GM12878 (cell line): ENCODE data around the gene TM4SF1. TPM values are rescaled to one million over a fixed set of nuclear protein-coding genes. Genes with fewer than 3 reads are reported as not detected.

ENCODE experiments used
- ATAC-seq: fragments of 200-7000 bp; cut with Tn5 transposase; 3 replicates; pipeline ENCODE4 v1.9.1; 2020; ENCODE audit warnings: mild to moderate bottlenecking, moderate library complexity
- BruUV-seq: library from RNA; stranded (reverse); fragments of 400-500 nt; replicated peaks from 2 replicates; lab custom pipeline; 2021; lab: Mats Ljungman, UMichigan
- CTCF ChIA-PET: fragments of 300-600 bp; sonication (Branson Sonifier 250); formaldehyde crosslinking; extraction: SDS; loops from one replicate; lab custom pipeline; 2021; ENCODE audit warnings: inconsistent platforms; lab: Yijun Ruan, JAX
- POLR2A ChIA-PET: fragments of 350-600 bp; formaldehyde crosslinking; extraction: SDS; loops from one replicate; lab custom pipeline; 2021; ENCODE audit warnings: inconsistent platforms; lab: Charles Lee
- RAD21 ChIA-PET: fragments of 300-600 bp; sonication (Branson Sonifier 250); formaldehyde crosslinking; loops from one replicate; lab custom pipeline; 2023; ENCODE audit warnings: antibody characterized with exemption; ENCODE audit not compliant: unreplicated experiment; lab: Charles Lee
- SMC1A ChIA-PET: fragments of 300-600 bp; sonication (Branson Sonifier 250); formaldehyde crosslinking; loops from one replicate; lab custom pipeline; 2023; ENCODE audit not compliant: unreplicated experiment, uncharacterized antibody; lab: Charles Lee
- DNase-seq: peaks from one replicate; pipeline ENCODE4 v3.0.0-alpha.2; 2011; ENCODE audit warnings: low read depth, low spot score
- FAIRE-seq: peaks from 3 replicates; lab custom pipeline; 2011; peaks lifted over from hg19 to GRCh38; lab: Jason Lieb, UNC
- H2AFZ ChIP-seq: 2 replicates; pipeline ENCODE4 v1.6.0; 2011; ENCODE audit warnings: low read depth, low read length, control low read depth; ENCODE audit not compliant: control insufficient read depth
- H3K27ac ChIP-seq: 2 replicates; pipeline ENCODE4 v1.5.1; 2011; ENCODE audit warnings: control low read depth; ENCODE audit not compliant: control insufficient read depth, insufficient read depth
- H3K27me3 ChIP-seq, 2 experiments: replicated peaks in 1 of 2; 2 replicates each; pipeline versions ENCODE4 v1.6.0 to v1.6.1; 2011; ENCODE audit warnings: low read length in 1 of 2; ENCODE audit not compliant: control insufficient read depth in 2 of 2, insufficient read depth in 2 of 2
- H3K36me3 ChIP-seq, 2 experiments: 2 replicates each; pipeline ENCODE4 v1.5.1; 2011; ENCODE audit warnings: low read length in 1 of 2; ENCODE audit not compliant: control insufficient read depth in 2 of 2, insufficient read depth in 2 of 2
- H3K4me1 ChIP-seq: 2 replicates; pipeline ENCODE4 v1.6.1; 2011; ENCODE audit warnings: mild to moderate bottlenecking, low read length, moderate library complexity, mixed read lengths; ENCODE audit not compliant: control insufficient read depth, insufficient read depth
- H3K4me2 ChIP-seq: 2 replicates; pipeline ENCODE4 v1.6.0; 2011; ENCODE audit warnings: control low read depth; ENCODE audit not compliant: control insufficient read depth, insufficient read depth
- H3K4me3 ChIP-seq: fragments of 200-600 bp; sonication (generic); 2 replicates; pipeline ENCODE4 v1.5.1; 2016
- H3K79me2 ChIP-seq: 2 replicates; pipeline ENCODE4 v1.6.0; 2011; ENCODE audit warnings: low read length; ENCODE audit not compliant: control insufficient read depth, insufficient read depth
- H3K9ac ChIP-seq: 2 replicates; pipeline ENCODE4 v1.8.0; 2011; ENCODE audit warnings: low read length, control low read depth, mixed read lengths; ENCODE audit not compliant: control insufficient read depth, insufficient read depth
- H3K9me3 ChIP-seq: replicated peaks from 3 replicates; pipeline ENCODE4 v1.5.1; 2011; ENCODE audit warnings: mild to moderate bottlenecking, low read length; ENCODE audit not compliant: control insufficient read depth, insufficient read depth
- H4K20me1 ChIP-seq: 2 replicates; pipeline ENCODE4 v1.6.0; 2011; ENCODE audit not compliant: control insufficient read depth, insufficient read depth
- KAT2A ChIP-seq: conservative IDR thresholded peaks from 2 replicates; pipeline ENCODE4 v1.6.1; 2011; ENCODE audit warnings: low read depth, low read length; ENCODE audit not compliant: control insufficient read depth
- MTA3 ChIP-seq: IDR thresholded peaks from 2 replicates; pipeline ENCODE4 v1.6.1; 2012; ENCODE audit warnings: low read length, inconsistent platforms, borderline replicate concordance
- NFYB ChIP-seq: IDR thresholded peaks from 2 replicates; pipeline ENCODE4 v1.6.1; 2011; ENCODE audit warnings: low read depth, mild to moderate bottlenecking, low read length, improper control_type of control experiment, moderate library complexity; ENCODE audit not compliant: insufficient read depth
- TCF12 ChIP-seq: IDR thresholded peaks from 2 replicates; pipeline ENCODE4 v1.6.1; 2011; ENCODE audit warnings: low read depth, mild to moderate bottlenecking, low read length
- WGBS: methylation state at CpG from one replicate; pipeline ENCODE4 v1.1.6; 2016; ENCODE audit warnings: low lambda C conversion rate; ENCODE audit not compliant: insufficient replicate concordance, insufficient coverage; ENCODE audit errors: missing lambda C conversion rate; 5-methylcytosine and 5-hydroxymethylcytosine counted together
- in situ Hi-C: fragments of 300-500 bp; cut with MboI; formaldehyde crosslinking; loops from 9 replicates; pipeline ENCODE4 v1.14.3; 2018; ENCODE audit warnings: mixed read lengths
- intact Hi-C: fragments of 100-400 bp; cut with micrococcal nuclease; formaldehyde crosslinking; loops from one replicate; pipeline ENCODE4 v1.14.2; 2022; ENCODE audit not compliant: unreplicated experiment
- polyA plus RNA-seq, 11 experiments: library from polyadenylated mRNA; depleted of rRNA in 4 of 11; unstranded in 6 of 11; stranded (reverse) in 5 of 11; fragments of >200 nt; fragmentation: Nextera tagmentation in 4 of 11; fragmentation: Illumina TruSeq in 1 of 11; extraction: Ambion mirVana in 4 of 11; extraction: Trizol in 1 of 11; gene quantifications; 1 replicate in 1 of 11; 2 replicates in 10 of 11; pipeline versions ENCODE4 v1.2.1 to v1.2.3, GENCODE V29; 2011 to 2016; ENCODE audit warnings: inconsistent platforms in 2 of 11, missing spikeins in 2 of 11, low read depth in 1 of 11
- total RNA-seq, 4 experiments: library from RNA; depleted of rRNA in 3 of 4; stranded (reverse); fragments of >200 nt in 3 of 4; fragmentation: Illumina TruSeq in 1 of 4; extraction: Trizol in 1 of 4; gene quantifications; 2 replicates each; pipeline versions ENCODE4 v1.2.1 to v1.2.3, GENCODE V29; 2013 to 2021
- TF ChIP-seq, protein P1 (sequence below): fragments of 450-650 bp; IDR thresholded peaks from 2 replicates; pipeline ENCODE4 v1.6.1; 2017; ENCODE audit warnings: borderline replicate concordance

Gene TM4SF1
- total and polyA plus RNA-seq, 10 of the 15 experiments (the other 5 are each of a cell fraction or from before 2014, with no cell fraction given), result 0.05 to 1.2 TPM; not detected in 8

DNA sequence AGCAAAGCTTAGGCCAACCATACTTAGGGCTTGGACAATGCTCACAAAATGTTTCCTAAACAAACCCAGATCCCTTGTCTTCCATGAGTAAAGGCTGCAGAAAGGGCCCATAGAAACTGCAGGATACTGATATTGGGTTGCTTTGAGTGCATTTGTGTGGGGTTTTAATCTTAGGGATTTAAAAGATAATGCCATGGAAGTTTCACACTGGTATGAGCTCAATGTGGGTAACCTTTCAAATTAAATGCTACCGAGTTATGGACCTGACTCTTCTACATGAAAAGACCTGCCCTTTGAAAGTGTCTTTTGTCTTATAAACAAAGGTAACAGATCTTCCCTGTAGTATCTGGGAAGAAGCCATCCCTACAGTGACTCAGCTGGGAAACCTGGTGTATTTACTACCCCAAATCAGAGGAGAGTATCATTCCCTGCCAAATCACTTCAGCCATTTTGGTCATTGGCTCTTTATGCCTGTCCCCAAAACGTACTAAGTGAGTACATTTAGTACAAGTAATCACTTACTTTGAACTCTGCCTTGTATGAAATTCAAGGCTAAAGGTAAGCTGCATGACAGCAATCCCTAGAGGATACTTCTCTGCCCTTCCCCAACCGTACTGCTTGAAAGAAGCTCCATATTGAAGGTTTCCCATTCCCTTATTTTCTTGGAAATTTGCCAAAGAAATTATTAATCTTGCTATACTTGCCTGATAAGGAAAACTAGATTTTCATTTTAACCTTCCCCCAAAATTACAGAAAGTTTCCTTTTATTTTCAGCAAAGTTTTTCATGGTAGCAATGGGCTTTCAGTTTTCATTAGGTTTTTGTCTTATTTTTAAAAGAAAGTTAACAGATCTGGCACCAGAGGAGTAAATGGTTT lies 7.2 kb downstream of the TM4SF1 start:
- in situ Hi-C loops, result no loop called here
- H3K9me3 ChIP-seq, result no peaks in the 10 kb centered on the region
- H4K20me1 ChIP-seq, result no peaks in the 10 kb centered on the region
- 28% methylated on average over 3 of the region's 3 CpGs for WGBS
- no peak overlapping the region for H3K27ac ChIP-seq
- H3K27me3 ChIP-seq, result no peaks in the 10 kb centered on the region; a peak in 1 of 4 replicates
- no peak for DNase-seq
- ChIA-PET POLR2A (no interaction called here), CTCF (interaction anchor here (0.9 kb wide), 2 partner anchors 14 to 119 kb away, joined by 3 to 4 read pairs; no protein-coding TSS in a partner anchor), RAD21 (no interaction called here), SMC1A (no interaction called here)
- FAIRE-seq, result no peak
- H3K4me2 ChIP-seq, result no peak overlapping the region
- BruUV-seq, result no TSS peak
- ATAC-seq, result no peak
- no peaks in the 10 kb centered on the region for H3K4me1 ChIP-seq
- H3K36me3 ChIP-seq, result no peaks in the 10 kb centered on the region
- intact Hi-C loops, result no loop called here
- peak; percentile 8; the same call in 1 of the 2 replicates for TF ChIP-seq TCF12
- TF ChIP-seq, protein P1, sequence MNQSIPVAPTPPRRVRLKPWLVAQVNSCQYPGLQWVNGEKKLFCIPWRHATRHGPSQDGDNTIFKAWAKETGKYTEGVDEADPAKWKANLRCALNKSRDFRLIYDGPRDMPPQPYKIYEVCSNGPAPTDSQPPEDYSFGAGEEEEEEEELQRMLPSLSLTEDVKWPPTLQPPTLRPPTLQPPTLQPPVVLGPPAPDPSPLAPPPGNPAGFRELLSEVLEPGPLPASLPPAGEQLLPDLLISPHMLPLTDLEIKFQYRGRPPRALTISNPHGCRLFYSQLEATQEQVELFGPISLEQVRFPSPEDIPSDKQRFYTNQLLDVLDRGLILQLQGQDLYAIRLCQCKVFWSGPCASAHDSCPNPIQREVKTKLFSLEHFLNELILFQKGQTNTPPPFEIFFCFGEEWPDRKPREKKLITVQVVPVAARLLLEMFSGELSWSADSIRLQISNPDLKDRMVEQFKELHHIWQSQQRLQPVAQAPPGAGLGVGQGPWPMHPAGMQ, result no peak
- TF ChIP-seq MTA3, result no peak
- no peak for TF ChIP-seq KAT2A
- no peak for TF ChIP-seq NFYB
- no peak overlapping the region for H2AFZ ChIP-seq
- H3K4me3 ChIP-seq, result no peak overlapping the region
- H3K9ac ChIP-seq, result no peak overlapping the region
- no peaks in the 10 kb centered on the region for H3K79me2 ChIP-seq
